Stimulated activated naive CD8-positive, alpha-beta T cell treated with anti-CD3 and anti-CD28 coated beads, Interleukin-15, Interleukin-2, amounts not matched to agents 100 ng/mL and 50 ng/mL, for 24 hours (primary cell): ENCODE results near the gene PDXK.

Experiments
- H3K27ac Mint-ChIP-seq: one replicate; pipeline ENCODE4 v1.8.0; 2021; ENCODE audit warnings: mild to moderate bottlenecking, mixed read lengths
- H3K27me3 Mint-ChIP-seq: one replicate; pipeline ENCODE4 v1.8.0; 2021; ENCODE audit warnings: mixed read lengths
- H3K36me3 Mint-ChIP-seq: one replicate; pipeline ENCODE4 v1.8.0; 2021; ENCODE audit warnings: low read depth, mixed read lengths
- H3K4me1 Mint-ChIP-seq: one replicate; pipeline ENCODE4 v1.8.0; 2021; ENCODE audit warnings: low read depth, mixed read lengths
- H3K4me3 Mint-ChIP-seq: one replicate; pipeline ENCODE4 v1.8.0; 2021; ENCODE audit warnings: mild to moderate bottlenecking, mixed read lengths
- H3K9me3 Mint-ChIP-seq: one replicate; pipeline ENCODE4 v1.8.0; 2021; ENCODE audit warnings: mixed read lengths

PDXK gene

GRCh38 chr21:43754948-43755781 lies 36.2 kb downstream of the PDXK start:
- Mint-ChIP-seq H3K9me3 (no peaks in the 10 kb centered on the region), H3K27me3 (no peaks in the 10 kb centered on the region), H3K36me3 (peaks cover 35% of the 10 kb centered on the region), H3K4me1 (no peaks in the 10 kb centered on the region), H3K4me3 (no peak overlapping the region), H3K27ac (no peak overlapping the region)

GRCh38 chr21:43755820-43756594 lies 37.1 kb downstream of the PDXK start:
- Mint-ChIP-seq H3K4me3 (no peak overlapping the region), H3K9me3 (no peaks in the 10 kb centered on the region), H3K36me3 (peaks cover 34% of the 10 kb centered on the region), H3K27ac (peak overlapping the region; percentile 31), H3K4me1 (no peaks in the 10 kb centered on the region), H3K27me3 (no peaks in the 10 kb centered on the region)

GRCh38 chr21:43757601-43758000 lies 38.7 kb downstream of the PDXK start:
- no peaks in the 10 kb centered on the region for H3K27me3 Mint-ChIP-seq
- no peak overlapping the region for H3K4me3 Mint-ChIP-seq
- H3K27ac Mint-ChIP-seq = no peak overlapping the region
- peaks cover 34% of the 10 kb centered on the region for H3K36me3 Mint-ChIP-seq
- H3K4me1 Mint-ChIP-seq = no peaks in the 10 kb centered on the region
- no peaks in the 10 kb centered on the region for H3K9me3 Mint-ChIP-seq

GRCh38 chr21:43758111-43758641 lies 39.2 kb downstream of the PDXK start:
- H3K4me1 Mint-ChIP-seq = no peaks in the 10 kb centered on the region
- no peak overlapping the region for H3K27ac Mint-ChIP-seq
- H3K27me3 Mint-ChIP-seq = no peaks in the 10 kb centered on the region
- H3K9me3 Mint-ChIP-seq = no peaks in the 10 kb centered on the region
- H3K36me3 Mint-ChIP-seq = peaks cover 34% of the 10 kb centered on the region
- no peak overlapping the region for H3K4me3 Mint-ChIP-seq

- H3K9me3 Mint-ChIP-seq = no peaks in the 10 kb centered on the region
- no peak overlapping the region for H3K27ac Mint-ChIP-seq
- H3K4me1 Mint-ChIP-seq = no peaks in the 10 kb centered on the region
- no peaks in the 10 kb centered on the region for H3K27me3 Mint-ChIP-seq
- H3K4me3 Mint-ChIP-seq = no peak overlapping the region
- peaks cover 30% of the 10 kb centered on the region for H3K36me3 Mint-ChIP-seq
Measured at GRCh38 chr21:43758811-43759210, 39.9 kb downstream of the PDXK start.

GRCh38 chr21:43759651-43760050 lies 40.7 kb downstream of the PDXK start:
- no peak overlapping the region for H3K4me3 Mint-ChIP-seq
- no peaks in the 10 kb centered on the region for H3K4me1 Mint-ChIP-seq
- H3K9me3 Mint-ChIP-seq = no peaks in the 10 kb centered on the region
- H3K36me3 Mint-ChIP-seq = peaks cover 25% of the 10 kb centered on the region
- no peaks in the 10 kb centered on the region for H3K27me3 Mint-ChIP-seq
- no peak overlapping the region for H3K27ac Mint-ChIP-seq

DNA sequence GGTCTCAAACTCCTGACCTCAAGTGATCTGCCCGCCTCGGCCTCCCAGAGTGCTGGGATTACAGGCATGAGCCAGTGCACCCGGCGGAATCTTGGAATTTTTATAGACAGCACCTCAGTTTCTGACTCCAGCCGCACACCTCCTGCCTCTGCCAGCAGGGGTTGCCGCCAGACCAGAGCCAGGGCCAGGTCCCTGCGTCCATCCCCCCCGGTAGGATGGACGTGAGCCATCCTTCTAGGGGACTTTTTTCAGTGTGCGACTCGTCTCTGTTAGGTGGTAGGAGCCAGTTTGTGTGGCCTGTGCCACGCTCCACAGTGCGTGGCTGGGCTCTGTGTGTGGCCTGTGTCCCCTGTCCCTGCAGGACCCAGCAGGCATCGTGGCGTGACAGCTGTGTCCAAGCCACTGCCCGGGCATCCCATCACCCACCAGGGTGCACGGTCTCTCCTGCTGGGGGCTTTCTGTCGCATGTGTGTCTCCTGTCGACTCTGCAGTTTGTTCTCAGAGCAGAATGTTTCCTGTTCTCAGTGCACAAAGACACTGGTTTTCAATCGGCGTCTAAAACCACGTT lies 41.5 kb downstream of the PDXK start:
- H3K4me3 Mint-ChIP-seq = no peak overlapping the region
- H3K27me3 Mint-ChIP-seq = no peaks in the 10 kb centered on the region
- peaks cover 22% of the 10 kb centered on the region for H3K36me3 Mint-ChIP-seq

DNA sequence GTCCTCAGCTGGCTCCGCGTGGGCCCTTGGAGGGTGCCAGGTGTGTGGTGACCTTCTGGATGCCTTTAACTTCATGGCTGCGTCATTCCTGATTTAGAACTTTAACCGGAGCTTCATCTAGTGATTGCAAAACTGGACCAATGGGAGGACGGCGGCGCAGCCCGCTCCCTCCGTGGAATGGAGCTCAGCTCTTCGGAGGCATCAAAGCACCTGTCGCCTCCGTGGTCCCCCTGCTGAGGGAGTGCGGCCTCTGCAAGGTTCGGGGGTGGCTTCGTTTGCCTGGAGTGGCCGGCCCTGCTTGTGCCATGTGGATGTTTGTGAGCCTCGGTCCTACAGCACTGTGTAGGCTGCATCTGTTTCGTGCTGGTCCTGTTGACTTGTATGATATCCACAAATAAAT lies 43.0 kb downstream of the PDXK start:
- H3K4me3 Mint-ChIP-seq = no peak overlapping the region
- H3K27ac Mint-ChIP-seq = no peak overlapping the region
- H3K9me3 Mint-ChIP-seq = no peaks in the 10 kb centered on the region
- H3K27me3 Mint-ChIP-seq = no peaks in the 10 kb centered on the region
- no peaks in the 10 kb centered on the region for H3K4me1 Mint-ChIP-seq
- peaks cover 11% of the 10 kb centered on the region for H3K36me3 Mint-ChIP-seq

More for the DNA sequence above, 41.5 kb downstream of the PDXK start:
- Mint-ChIP-seq H3K27ac (no peak overlapping the region), H3K9me3 (no peaks in the 10 kb centered on the region), H3K4me1 (no peaks in the 10 kb centered on the region)

DNA sequence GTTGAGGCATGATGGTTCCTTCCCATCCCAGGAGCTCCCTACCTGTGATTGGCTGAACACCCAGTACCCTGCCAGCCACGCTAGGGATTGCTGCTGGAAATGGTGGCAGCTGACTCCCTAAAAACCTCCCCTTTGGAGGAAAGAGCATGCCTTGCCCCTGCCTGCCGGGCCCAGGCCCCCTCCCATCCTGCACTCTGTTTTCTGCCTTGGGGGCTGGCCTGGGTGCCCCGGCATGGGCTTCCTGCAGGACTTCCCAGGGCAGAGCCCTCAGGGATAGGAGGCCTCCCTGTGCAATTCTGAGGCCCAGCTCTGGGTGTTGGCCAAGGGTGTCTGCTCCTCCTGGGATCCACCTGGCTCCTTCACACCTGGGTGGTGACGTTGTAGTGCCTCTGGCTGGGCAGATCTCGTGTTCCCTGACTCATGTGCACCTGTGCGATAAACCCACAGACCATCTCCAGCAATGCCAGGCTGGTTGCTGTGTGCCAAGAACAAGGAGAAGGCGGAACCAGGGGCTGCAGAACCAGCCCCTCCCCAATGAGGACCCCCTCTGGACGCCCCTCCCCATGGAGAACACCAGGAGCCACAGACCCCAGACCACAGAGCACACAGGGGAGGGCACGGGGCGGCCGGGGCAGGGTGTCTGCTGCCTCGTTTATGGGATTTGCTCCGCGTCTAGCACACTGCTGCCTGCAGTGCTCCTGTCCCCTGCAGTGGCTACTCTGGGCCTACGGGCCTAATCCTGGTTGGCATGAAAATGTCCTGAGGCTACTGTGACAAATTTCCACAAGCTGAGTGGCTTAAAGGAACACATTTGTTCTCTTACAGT lies 43.6 kb downstream of the PDXK start:
- H3K9me3 Mint-ChIP-seq = no peaks in the 10 kb centered on the region
- H3K36me3 Mint-ChIP-seq = peaks cover 11% of the 10 kb centered on the region
- no peak overlapping the region for H3K4me3 Mint-ChIP-seq
- H3K27me3 Mint-ChIP-seq = no peaks in the 10 kb centered on the region
- H3K27ac Mint-ChIP-seq = no peak overlapping the region
- H3K4me1 Mint-ChIP-seq = no peaks in the 10 kb centered on the region

GRCh38 chr21:43763901-43764523 lies 45.1 kb downstream of the PDXK start:
- Mint-ChIP-seq H3K9me3 (no peaks in the 10 kb centered on the region), H3K27ac (no peak overlapping the region), H3K36me3 (peaks cover 5% of the 10 kb centered on the region), H3K4me3 (no peak overlapping the region), H3K27me3 (no peaks in the 10 kb centered on the region), H3K4me1 (no peaks in the 10 kb centered on the region)

- Mint-ChIP-seq H3K27ac (no peak overlapping the region), H3K9me3 (no peaks in the 10 kb centered on the region), H3K27me3 (no peaks in the 10 kb centered on the region), H3K4me1 (no peaks in the 10 kb centered on the region), H3K4me3 (no peak overlapping the region), H3K36me3 (peaks cover 5% of the 10 kb centered on the region)
Measured at GRCh38 chr21:43764576-43765495, 45.9 kb downstream of the PDXK start.

- Mint-ChIP-seq H3K4me1 (peaks cover 8% of the 10 kb centered on the region), H3K36me3 (peaks cover 6% of the 10 kb centered on the region), H3K27me3 (no peaks in the 10 kb centered on the region), H3K4me3 (no peak overlapping the region), H3K27ac (no peak overlapping the region), H3K9me3 (no peaks in the 10 kb centered on the region)
Measured at GRCh38 chr21:43766734-43767497, 48.0 kb downstream of the PDXK start.
